ENCODE measurements around the gene PTBP3. TPM values are rescaled to one million over a fixed set of nuclear protein-coding genes. Genes with fewer than 3 reads are reported as not detected.

The PTBP3 gene
- total and polyA plus RNA-seq, 2 of the 4 experiments (the other 2 are of a cell fraction) = 8.6 to 15.6 TPM

DNA sequence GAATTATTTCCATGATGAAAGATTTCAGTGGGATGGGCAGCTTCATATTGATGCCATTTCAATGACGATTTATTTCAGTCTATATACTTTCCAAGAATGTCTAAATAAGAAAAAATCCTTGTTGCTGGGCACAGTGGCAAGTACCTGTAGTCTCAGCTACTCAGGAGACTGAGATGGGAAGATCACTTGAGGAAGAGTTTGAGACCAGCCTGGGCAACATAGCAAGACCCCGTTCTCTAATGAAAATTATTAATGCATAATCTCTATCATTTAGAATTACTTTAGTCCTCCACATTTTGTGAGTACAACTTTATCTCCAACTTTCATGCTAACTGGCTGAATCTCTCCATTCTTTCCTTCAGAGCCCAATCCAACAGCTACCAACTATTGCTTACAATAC is 52.5 kb downstream of the PTBP3 start:
- intact Hi-C loops (cut with micrococcal nuclease) = no loop called here
- Histone ChIP-seq H2AFZ (replicated peaks; ENCODE audit: low read length, poor library complexity) (no peak overlapping the region), H3K9me1 (ENCODE audit: insufficient read depth, low read length) (peaks cover 3% of the 10 kb centered on the region; the same call in 1 of the 2 replicates), H3K14ac (replicated peaks; ENCODE audit: low read depth, low read length) (no peak overlapping the region), H3K4ac (ENCODE audit: low read depth, low read length) (no peak overlapping the region), H4K8ac (ENCODE audit: low read depth in 2 of 2, low read length in 2 of 2) (no peak overlapping the region), H3K18ac (ENCODE audit: low read depth, low read length) (no peak overlapping the region), H2AK5ac (ENCODE audit: low read depth, low read length) (no peak overlapping the region), H4K20me1 (ENCODE audit: insufficient read depth, low read length) (peaks cover 13% of the 10 kb centered on the region; the same call in 1 of the 2 replicates), H3K56ac (ENCODE audit: extremely low read depth, insufficient read depth, low read length) (no peak overlapping the region), H2BK15ac (ENCODE audit: low read depth, low read length) (no peak overlapping the region), H3K4me2 (ENCODE audit: low read depth, low read length) (no peak overlapping the region), H2BK20ac (ENCODE audit: low read depth, low read length) (no peak overlapping the region), H2BK120ac (ENCODE audit: low read depth, low read length) (no peak overlapping the region), H3K27ac (ENCODE audit: insufficient read depth, low read length) (no peak overlapping the region), H2BK5ac (ENCODE audit: low read depth, low read length, poor library complexity, severe bottlenecking) (no peak overlapping the region), H3K4me1 (ENCODE audit: control insufficient read depth, insufficient read depth, low read length) (no peaks in the 10 kb centered on the region; the same call in 1 of the 2 replicates), H4K5ac (ENCODE audit: low read depth, low read length) (no peak overlapping the region), H3K79me1 (ENCODE audit: low read depth in 1 of 2, low read length in 2 of 2) (peaks cover 51 to 57% of the 10 kb centered on the region in 2 experiments), H2AK9ac (replicated peaks; ENCODE audit: low read depth, low read length, poor library complexity) (no peak overlapping the region), H3K9ac (ENCODE audit: low read depth, low read length) (no peak overlapping the region), H3K36me3 (ENCODE audit: control insufficient read depth, insufficient read depth, low read length) (peaks cover 12% of the 10 kb centered on the region; the same call in 1 of the 2 replicates), H3K23ac (ENCODE audit: low read depth, low read length) (no peak overlapping the region), H3K9me3 (ENCODE audit: control insufficient read depth, insufficient read depth, low read length) (peaks cover 13% of the 10 kb centered on the region), H4K91ac (ENCODE audit: insufficient read depth, low read depth, low read length) (no peak overlapping the region), H3K27me3 (ENCODE audit: control insufficient read depth, insufficient read depth, low read length) (no peaks in the 10 kb centered on the region), H3K4me3 (ENCODE audit: insufficient read depth, low read depth, low read length) (no peak overlapping the region)
- no CpG with 5 or more reads among the region's 2 CpGs for WGBS, 2 experiments (ENCODE audit: extremely low coverage in 2 of 2, insufficient read length in 1 of 2)
- in situ Hi-C loops (cut with MboI; ENCODE audit: low sequenced_read_pairs) = no loop called here
- ChIA-PET CTCF (no interaction called here), POLR2A (ENCODE audit: unreplicated experiment) (no interaction called here)
- ATAC-seq (ENCODE audit: low read depth) (no peak), DNase-seq (no peak)
- dilution Hi-C loops (cut with HindIII; ENCODE audit: low sequenced_read_pairs, unreplicated experiment) = no loop called here
- TF ChIP-seq SMC3 (IDR thresholded peaks at IDR 0.05; ENCODE audit: low read depth, low read length) = no peak
- no peak for TF ChIP-seq RCOR1 (IDR thresholded peaks at IDR 0.05; ENCODE audit: insufficient replicate concordance, low read length)
- no peak for TF ChIP-seq BHLHE40 (IDR thresholded peaks at IDR 0.05; ENCODE audit: low read depth, low read length)
- no peak for TF ChIP-seq MXI1 (IDR thresholded peaks at IDR 0.05; ENCODE audit: borderline replicate concordance, low read depth, low read length)
- TF ChIP-seq MAFK (IDR thresholded peaks at IDR 0.05; ENCODE audit: low read depth, low read length) = no peak
- TF ChIP-seq RFX5 (IDR thresholded peaks at IDR 0.05; ENCODE audit: low read depth, low read length) = no peak
- TF ChIP-seq FOS (IDR thresholded peaks at IDR 0.05; ENCODE audit: low read depth, low read length) = no peak
- TF ChIP-seq RAD21 (IDR thresholded peaks at IDR 0.05; ENCODE audit: low read length) = no peak
- no peak for TF ChIP-seq CEBPB (IDR thresholded peaks at IDR 0.05; ENCODE audit: low read depth, low read length)
- TF ChIP-seq, protein P1, sequence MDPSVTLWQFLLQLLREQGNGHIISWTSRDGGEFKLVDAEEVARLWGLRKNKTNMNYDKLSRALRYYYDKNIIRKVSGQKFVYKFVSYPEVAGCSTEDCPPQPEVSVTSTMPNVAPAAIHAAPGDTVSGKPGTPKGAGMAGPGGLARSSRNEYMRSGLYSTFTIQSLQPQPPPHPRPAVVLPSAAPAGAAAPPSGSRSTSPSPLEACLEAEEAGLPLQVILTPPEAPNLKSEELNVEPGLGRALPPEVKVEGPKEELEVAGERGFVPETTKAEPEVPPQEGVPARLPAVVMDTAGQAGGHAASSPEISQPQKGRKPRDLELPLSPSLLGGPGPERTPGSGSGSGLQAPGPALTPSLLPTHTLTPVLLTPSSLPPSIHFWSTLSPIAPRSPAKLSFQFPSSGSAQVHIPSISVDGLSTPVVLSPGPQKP (IDR thresholded peaks at IDR 0.05; ENCODE audit: borderline replicate concordance, low read depth, low read length) = no peak
- BruUV-seq (replicated peaks) = no TSS peak

All from IMR-90 (cell line).